CMK (cell line): ENCODE data around the gene PTPN13.
"Not testable (repeated sequence)": the region's sequence is repeated elsewhere in the genome, so short reads cannot be mapped to it uniquely, and the experiment has no call there.

ENCODE experiments used
- DNase-seq: peaks from one replicate; pipeline ENCODE4 v3.0.0-alpha.2; 2010; ENCODE audit warnings: low read depth

PTPN13 gene

DNA sequence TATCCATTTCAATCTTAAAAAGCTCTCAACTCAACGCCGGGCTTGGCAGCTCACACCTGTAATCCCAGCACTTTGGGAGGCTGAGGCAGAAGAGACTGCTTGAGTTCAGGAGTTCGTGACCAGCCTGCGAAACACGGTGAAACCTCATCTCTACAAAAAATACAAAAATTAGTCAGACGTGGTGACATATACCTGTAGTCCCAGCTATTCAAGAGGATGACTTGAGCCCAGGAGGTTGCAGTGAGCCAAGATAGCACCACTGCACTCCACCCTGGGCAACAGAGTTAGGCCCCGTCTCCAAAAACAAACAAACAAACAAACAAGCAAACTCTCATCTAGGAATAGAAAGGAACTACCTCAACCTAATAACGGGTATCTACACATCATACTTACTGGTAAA is 50.8 kb downstream of the PTPN13 start:
- DNase-seq, result no peak

DNA sequence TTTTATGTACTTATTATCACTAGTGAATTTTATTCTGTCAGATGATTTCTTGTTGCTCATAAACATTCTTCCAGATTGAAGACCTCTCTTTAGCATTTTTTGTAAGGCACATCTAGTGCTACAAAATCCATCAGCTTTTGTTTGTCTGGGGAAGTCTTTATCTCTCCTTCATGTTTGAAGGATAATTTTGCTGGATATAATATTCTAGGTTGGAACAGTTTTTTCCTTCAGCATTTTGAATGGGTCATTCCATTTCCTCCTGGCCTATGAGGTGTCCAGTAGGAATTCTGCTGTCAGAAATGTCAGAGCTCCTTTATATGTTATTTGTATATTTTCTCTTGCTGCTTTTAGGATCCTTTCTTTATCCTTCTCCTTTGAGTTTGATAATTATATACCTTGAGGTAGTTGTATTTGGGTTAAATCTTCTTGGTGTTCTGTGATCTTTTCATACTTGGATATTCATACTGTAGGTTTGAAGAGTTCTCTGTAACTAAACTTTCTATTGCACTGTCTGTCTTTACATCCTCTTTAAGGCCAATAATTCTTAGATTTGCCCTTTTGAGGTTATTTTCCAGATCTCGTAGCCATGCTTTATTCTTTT is 58.3 kb downstream of the PTPN13 start:
- DNase-seq, result no peak

DNA sequence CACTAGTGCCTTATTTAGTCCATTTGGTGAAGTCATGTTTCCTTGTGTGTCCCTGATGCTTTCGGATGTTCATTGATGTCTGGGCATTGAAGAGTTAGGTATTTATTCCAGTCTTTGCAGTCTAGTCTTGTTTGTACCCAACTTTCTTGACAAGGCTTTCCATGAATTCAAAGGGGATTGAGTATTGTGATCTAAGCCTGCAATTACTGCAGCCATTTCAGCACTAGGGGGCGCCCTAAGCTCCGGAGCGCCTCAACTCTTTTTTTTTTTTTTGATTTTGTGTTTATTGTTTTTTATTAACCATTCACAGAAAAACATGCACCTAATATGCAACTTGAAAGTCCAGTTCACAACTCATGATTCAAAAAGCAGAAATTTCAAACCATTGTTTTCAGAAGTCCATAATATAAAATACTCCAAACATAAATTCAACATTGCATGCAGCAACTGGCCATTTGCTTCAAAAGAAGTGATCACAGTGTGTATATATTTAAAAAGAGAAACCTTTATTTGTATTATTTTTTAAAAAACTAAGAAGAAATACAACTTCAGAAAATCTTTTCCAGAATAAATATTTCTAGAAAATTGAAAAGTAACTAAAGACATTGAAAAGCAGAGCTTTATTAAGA is 59.2 kb downstream of the PTPN13 start:
- peak; percentile 18 for DNase-seq

DNA sequence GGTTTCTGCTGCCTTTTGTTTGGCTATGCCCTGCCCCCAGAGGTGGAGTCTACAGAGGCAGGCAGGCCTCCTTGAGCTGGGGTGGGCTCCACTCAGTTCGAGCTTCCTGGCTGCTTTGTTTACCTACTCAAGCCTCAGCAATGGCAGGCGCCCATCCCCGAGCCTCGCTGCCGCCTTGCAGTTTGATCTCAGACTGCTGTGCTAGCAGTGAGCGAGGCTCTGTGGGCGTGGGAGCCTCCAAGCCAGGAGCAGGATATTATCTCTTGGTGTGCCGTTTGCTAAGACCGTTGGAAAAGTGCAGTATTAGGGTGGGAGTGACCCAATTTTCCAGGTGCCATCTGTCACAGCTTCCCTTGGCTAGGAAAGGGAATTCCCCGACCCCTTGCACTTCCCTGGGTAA is 62.7 kb downstream of the PTPN13 start:
- not testable (repeated sequence) for DNase-seq

DNA sequence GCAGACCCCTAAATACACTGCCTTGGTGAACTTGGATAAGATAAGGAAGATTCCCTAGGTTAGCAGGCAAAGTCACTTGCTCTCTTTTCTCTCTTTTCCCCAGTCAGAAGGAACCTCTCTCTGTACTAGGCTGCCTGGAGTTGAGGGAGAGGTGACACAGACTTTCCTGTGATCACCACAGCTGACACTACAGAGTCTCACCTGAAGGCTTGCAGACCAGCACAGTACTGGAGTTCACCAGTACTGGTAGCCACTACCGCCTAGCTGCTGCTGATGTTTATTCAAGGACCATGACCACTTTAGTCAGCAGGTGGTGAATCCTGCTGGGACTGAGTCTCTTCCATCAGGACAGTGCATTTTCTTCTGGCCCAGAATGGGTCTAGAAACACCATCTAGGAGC is 63.3 kb downstream of the PTPN13 start:
- DNase-seq, result no peak

DNA sequence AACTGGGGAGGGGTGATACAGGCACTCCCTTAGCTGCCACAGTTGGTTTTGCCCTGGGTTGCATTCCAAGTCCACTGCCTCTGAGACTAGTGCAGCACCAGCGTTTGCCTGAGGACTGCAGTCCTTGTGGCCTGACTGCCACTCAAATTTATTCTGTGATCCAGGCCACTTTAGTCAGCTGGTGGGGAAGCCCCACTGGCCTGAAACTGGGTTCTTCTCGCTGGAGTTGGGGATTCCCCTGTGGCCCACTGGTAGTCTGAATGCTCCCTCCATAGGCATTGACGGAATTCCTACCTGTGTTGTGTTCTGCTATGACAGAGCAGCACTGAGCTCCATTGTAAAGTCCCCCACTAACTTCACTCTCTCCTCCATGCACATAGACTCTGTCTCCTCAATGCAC is 63.8 kb downstream of the PTPN13 start:
- DNase-seq, result no peak

DNA sequence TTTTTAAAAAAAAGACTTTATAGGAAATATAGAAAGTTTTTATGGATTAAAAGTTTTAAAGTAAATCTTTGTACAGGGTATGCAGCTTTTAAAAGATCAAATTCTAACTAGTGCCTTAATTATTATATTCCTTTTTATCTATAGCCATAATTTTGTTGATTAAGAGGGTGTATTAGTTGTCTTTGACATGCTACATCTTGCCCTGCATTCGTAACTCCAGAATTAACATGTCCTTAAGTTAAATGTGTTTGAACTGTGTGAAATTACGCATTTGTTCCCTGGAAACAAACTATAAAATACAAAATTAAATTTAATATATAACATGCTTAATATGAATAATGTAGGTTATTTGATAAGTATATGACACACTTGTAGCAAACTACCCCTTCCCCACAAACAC is 66.3 kb downstream of the PTPN13 start:
- no peak for DNase-seq

DNA sequence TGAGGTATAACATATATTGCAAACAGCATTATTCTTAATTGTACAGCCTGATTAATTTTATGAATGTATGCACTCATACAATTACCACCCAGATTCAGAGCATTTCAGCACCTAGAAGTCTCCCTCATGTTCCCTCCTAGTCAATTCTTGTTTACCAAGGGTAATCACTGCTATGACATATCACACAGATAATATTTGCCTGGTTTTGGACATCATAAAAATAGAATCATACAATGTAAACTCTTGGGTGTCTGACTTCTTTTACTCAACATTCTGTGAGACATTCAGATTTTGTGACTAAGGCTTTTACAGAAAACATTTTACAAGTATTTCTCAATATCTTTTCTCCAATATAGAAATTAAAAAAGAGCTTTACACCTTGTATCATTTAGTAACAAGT is 66.9 kb downstream of the PTPN13 start:
- DNase-seq, result no peak

DNA sequence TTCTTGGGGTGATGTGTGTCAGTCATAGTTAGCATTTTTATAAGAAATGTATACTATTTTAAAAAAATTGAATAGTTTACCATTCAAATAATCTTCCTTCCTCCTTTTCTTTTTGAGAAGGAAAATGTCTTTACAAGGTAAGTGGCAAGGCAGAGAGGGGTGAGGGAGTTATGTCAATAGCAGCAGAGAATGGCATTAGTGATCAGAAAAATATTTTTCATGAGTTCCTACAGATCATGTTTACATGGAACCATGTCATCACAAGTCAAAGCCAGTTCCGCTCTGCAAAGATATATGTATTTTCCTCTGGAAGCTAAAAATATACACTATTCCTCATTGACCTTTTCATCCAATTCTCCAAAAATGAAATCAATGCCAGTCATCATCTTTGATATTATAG is 67.3 kb downstream of the PTPN13 start:
- DNase-seq, result no peak

DNA sequence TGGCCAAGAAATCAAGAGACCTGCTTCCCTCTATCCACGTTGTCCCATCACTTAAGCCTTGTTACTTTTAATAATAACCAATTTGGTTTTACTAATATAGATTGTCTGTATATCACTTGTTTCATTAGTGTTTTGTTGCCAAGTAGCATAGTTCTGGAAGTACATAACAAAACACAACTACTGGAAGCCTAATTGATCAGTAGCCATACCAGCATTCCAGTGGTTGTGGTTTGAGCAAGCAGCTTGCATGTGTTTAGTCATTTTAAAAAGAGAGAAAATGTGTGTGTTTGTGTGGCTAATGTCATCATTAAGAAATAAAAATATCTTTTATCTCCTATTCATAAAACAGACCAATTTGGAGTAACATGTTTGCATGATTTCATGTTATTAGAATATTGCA is 70.8 kb downstream of the PTPN13 start:
- no peak for DNase-seq

DNA sequence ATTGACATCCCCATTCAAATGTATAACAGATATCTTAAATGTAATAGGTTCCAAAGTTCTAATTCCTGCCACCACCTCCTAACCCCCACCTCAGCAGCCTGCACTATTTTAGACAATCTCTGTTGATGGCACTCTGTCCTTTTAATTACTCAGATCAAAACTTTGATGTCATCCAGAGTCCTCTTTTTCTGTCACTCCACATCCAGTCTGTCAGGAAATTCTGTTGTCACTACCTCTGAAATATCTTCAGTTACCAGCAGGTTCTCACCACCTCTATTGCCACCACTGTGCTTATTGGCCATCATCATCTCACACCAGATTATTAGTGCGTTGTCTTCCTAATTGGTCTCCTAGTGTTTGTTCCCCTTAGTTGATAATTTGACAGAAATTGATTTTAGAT is 76.2 kb downstream of the PTPN13 start:
- DNase-seq, result no peak

DNA sequence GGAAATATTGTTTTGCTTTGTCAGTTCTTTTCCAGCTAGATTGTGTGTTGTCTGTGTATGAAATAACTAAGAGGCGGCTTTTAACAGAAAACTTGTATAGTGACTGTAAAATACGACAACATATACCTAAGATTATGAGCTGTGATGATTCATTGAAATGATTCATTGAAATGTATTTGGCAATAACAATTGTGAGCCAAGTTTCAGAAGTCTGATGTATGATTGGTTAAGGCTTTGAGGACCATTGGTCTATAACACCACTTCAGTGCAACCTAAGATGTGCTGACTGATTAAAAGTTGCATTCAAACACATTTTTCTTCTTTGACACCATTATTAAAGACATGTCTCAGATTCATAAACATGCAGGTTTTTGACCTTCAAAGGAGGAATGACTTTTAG is 76.6 kb downstream of the PTPN13 start:
- no peak for DNase-seq

DNA sequence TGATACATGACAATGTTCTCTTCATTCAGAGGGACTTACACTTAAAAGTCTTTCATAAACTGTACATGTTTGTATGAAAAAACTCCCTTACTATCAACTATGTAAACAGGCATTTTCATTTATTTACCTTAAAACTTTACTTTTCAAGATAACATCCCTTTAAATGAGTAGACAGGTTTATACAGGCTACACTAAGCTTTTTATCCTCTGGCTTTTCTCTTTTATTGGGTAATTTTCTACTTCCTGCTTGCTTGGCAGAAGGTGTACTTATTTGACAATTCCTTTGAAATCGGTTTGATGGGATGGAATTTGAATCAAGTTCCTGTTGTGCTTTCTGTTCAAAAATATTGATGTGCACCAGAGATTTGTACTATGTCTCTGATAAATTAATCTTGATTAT is 81.4 kb downstream of the PTPN13 start:
- no peak for DNase-seq

DNA sequence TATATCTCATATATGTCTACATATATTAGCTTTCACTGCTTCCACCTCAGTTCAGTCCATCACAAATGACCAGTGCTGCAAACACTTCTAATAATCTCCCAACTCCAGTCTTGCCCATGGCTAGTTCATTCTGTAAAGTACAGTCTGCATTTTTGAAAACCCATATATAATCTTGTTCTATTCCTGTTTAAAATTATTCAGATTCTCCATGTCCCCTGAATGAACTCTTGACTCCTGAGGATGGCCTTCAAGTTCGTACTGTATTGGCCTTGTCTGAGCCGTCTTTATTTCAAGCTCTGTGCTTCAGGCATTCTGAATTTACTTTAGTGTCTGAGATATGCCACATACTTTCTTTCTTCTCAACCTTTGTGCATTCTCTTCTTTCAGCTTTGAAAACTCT is 84.7 kb downstream of the PTPN13 start:
- no peak for DNase-seq

DNA sequence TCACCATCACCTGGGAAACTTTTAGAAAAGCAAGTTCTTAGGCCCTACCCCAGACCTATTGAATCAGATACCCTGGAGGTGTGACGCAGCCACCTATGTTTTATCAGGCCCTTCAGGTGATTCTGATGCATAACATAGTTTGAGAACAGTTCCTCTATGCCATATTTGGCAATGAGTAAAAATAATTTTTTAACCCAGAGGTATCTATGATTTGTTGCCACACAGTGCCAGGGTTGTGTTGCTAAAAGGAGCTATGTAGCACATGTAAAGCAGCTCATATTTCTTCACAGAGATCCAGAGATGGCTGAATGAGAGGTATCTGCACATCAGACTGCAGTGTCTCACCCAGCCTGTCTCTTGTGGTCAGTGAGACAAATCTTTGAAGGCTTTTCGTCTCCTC is 85.3 kb downstream of the PTPN13 start:
- no peak for DNase-seq

DNA sequence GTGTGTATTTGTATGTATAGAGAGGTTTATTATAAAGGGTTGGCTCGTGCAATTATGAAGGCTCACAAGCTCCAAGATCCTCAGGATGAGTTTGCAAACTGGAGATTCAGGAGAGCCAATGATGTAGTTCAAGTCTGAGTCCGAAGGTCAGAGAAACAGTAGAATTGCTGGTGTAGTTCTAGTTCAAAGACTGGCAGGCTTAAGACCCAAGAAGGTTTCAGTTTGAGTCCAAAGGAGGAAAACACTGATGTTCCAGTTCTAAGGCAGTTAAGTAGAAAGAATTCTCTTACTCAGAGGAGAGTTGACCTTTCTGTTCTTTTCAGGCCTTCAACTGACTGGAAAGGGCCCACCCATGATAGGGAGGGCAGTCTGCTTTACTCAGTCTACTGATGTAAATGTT is 89.1 kb downstream of the PTPN13 start:
- no peak for DNase-seq

DNA sequence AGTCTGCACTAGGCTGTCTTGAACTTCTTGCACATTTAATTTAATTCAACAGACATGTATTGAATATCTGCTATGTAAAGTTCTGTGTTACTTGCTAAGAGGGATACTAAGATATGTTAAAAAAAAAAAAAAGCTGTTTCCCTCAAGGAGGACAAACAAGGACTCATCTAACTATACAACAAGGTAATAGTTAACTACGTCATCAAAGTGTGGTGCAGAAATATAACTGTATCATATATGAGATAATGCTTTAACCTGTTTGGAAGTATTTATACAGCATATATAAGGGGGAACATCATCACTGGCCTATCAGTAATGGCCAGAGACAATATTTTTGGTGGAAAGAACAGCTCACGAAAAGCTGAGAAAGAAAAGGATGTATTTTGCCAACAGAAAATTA is 89.9 kb downstream of the PTPN13 start:
- DNase-seq, result no peak

DNA sequence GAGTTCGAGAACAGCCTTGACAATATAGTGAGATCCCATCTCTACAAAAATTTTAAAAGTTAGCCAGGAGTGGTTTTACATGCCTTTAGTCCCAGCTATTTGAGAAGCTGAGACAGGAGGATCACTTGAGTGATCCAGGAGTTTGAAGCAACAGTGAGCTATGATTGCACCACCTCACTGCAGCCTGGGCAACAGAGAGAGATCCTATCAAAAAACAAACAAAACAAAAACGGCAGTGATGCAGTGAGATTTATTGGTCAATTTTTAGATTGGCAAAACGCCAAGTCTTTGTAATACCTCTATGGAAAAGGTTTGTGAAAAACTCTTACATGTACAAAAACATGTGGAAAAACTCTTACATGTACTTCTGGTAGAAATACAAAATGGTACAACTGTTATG is 91.3 kb downstream of the PTPN13 start:
- no peak for DNase-seq

DNA sequence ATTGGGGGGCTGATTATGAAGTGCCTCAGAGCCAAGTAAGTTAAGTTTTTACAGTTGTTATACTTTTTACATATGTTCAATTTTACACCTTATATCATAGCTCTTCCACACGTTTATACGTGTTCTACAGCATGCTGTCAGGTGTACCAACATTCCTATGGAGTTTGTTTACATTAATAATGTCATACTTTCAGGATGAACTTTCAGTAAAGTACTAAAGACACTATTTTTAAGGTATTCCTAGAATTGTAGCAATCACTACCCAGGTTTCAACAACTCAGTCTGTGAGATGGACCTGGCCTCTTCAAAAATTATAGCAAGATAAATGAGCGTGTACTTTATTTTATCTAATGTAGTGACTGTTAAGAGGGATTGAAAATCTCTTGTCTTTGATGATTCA is 92.6 kb downstream of the PTPN13 start:
- DNase-seq, result no peak

DNA sequence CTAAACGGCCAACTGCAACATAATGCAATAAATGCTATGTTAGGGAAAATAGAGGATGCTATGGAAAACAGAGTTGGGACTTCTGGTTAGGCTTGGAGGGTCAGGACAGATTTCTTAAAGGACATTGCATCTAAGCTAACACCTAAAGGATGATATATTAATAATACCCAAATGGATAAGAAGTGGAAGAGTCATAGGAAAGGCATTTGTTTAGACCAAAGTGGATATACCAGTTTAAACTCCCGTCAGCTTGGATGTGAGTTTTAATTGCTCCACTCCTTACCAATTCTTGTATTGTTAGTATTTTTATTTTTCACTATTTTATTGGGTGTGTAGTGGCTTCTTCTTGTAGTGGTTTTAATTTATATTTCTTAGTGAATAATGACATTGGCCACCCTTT is 93.9 kb downstream of the PTPN13 start:
- no peak for DNase-seq

DNA sequence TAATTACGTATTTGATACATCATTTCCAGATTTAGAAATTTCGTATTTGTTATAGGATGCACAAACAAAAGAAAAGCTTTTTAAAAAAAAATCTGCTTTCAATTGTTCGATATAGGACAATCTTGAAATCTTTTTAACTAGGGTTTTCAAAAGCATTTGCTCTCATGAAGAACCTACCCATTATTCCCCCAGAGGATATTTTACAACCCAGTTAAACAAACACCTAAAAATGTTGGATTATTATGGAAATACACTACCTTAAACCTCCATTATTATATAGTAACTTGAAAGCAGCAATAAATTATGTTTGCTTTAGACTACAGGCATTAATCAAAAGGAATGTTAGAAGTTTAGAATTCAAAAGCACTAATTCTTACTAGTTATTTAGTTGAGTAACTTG is 110.5 kb downstream of the PTPN13 start:
- no peak for DNase-seq

DNA sequence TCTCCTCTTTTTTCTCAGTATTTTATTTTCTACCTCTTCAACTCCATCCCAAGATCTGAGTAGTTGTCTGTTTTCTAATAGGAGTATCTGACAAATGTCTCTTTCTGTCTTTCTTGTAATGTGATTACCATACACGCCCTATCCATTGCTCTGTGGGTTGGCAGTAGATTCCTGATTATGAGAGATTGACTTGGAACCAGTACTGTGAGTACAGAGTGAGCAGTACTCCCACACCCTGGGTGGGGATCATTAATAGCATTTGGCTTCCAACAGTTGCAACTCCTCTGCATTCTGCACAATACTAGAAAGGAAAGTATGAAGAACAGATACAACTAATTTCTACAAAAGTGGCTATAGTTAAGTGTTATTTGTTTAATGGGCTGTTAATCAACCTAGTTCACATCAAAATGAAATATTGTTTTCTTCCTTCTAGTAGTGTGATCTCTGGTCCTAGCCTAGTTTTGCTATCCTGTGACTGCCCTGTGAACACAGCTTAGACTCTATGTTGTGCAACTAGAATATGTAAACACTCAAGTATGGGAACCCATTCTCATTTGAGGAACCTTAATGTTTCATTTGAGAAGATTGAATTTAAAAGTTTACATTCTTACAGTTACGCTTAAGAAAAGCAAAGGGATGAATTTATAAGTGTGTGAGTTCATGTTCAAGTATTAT is 112.9 kb downstream of the PTPN13 start:
- no peak for DNase-seq

DNA sequence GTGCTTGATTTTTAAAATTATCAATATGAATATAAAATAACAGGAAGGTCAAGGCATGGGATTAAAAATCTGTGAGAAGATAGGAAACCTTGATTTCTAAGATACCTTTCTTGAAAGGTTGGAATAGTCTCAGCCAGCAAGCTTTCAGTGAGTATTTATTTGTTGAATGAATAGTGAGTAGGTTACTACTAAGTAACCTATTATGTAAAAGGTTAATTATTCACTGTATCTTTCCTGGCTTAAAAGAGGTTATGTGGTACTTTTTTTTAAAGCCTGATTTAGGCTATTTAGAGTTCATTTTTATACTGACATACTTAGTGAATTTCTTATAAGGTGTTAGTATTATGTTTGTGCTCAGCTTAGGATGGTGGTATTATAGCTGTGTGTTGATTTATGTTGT is 123.5 kb downstream of the PTPN13 start:
- no peak for DNase-seq

DNA sequence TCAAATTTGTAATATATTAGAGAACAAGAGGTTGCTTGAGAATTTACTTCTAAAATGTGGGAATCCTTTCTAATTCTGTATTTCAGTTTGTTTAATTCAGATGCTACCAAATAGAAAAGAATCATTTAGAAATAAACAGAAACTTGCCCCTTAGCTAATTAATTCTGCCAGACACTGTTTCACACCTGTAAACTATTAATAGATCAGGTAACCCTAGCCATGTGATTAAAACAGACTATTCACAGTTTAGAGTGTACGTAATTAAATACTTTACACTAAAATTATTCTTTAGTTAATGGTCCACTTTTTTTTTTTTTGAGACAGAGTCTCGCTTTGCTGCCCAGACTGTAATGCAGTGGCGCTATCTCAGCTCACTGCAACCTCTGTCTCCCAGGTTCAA is 124.0 kb downstream of the PTPN13 start:
- no peak for DNase-seq
